Fibroblast of the aortic adventitia (primary cell): ENCODE results near the gene TMEM17. TPM values are rescaled to one million over a fixed set of nuclear protein-coding genes. Genes with fewer than 3 reads are reported as not detected.

Experiments
- DNase-seq: peaks from one replicate; pipeline ENCODE4 v3.0.0-alpha.2; 2010; ENCODE audit warnings: low read depth
- H3K4me3 ChIP-seq: 2 replicates; pipeline ENCODE4 v1.5.1; 2011; ENCODE audit warnings: low read depth, mild to moderate bottlenecking, control low read depth, low read length, moderate library complexity
- CTCF ChIP-seq: IDR thresholded peaks from 2 replicates; pipeline ENCODE4 v1.5.1; 2011; ENCODE audit warnings: mild to moderate bottlenecking, low read length, control low read depth, inconsistent platforms; ENCODE audit not compliant: insufficient read depth
- total RNA-seq: library from RNA; depleted of rRNA; stranded (reverse); fragments of >200 nt; gene quantifications from 2 replicates; pipeline ENCODE4 v1.2.3, GENCODE V29; 2012; ENCODE audit warnings: low replicate concordance

The TMEM17 gene
- total RNA-seq, 1 donor, result 4.4 TPM

GRCh38 chr2:62475172-62476011 is 30.6 kb downstream of the TMEM17 start:
- TF ChIP-seq CTCF, result no peak
- no peak for DNase-seq
- no peak overlapping the region for H3K4me3 ChIP-seq

GRCh38 chr2:62474176-62474575 is 31.8 kb downstream of the TMEM17 start:
- no peak overlapping the region for H3K4me3 ChIP-seq
- TF ChIP-seq CTCF, result no peak
- DNase-seq, result peak; percentile 34

- H3K4me3 ChIP-seq, result no peak overlapping the region
- DNase-seq, result no peak
- TF ChIP-seq CTCF, result no peak
Observed at GRCh38 chr2:62473246-62473827, 32.7 kb downstream of the TMEM17 start.

GRCh38 chr2:62472312-62472711 is 33.7 kb downstream of the TMEM17 start:
- peak; percentile 76 for DNase-seq
- H3K4me3 ChIP-seq, result no peak overlapping the region
- TF ChIP-seq CTCF, result no peak

GRCh38 chr2:62471816-62472215 is 34.2 kb downstream of the TMEM17 start:
- no peak overlapping the region for H3K4me3 ChIP-seq
- TF ChIP-seq CTCF, result no peak
- peak; percentile 71 for DNase-seq

DNA sequence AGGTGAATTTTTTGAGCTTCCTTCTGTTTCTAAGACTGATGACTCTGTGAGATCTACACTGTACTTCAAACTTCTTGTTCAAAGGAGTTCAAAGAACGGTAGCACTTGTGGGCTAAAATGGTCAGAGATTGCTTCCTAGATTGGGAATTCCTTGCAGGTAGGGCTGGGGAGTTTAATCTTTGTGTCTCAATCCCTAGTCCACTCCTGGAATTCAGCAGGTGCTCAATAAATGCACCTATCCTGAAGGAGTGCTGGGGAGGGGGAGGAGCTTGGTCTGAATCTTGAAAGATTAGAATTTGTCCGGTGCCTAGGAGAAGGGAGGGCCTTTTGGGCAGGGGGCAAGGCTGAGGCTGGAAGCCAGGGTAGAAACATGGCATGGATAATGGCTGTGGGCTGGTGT is 34.6 kb downstream of the TMEM17 start:
- DNase-seq, result no peak
- no peak overlapping the region for H3K4me3 ChIP-seq
- TF ChIP-seq CTCF, result no peak

GRCh38 chr2:62469548-62469947 is 36.4 kb downstream of the TMEM17 start:
- H3K4me3 ChIP-seq, result no peak overlapping the region
- DNase-seq, result no peak
- no peak for TF ChIP-seq CTCF
